SH-SY5Y (cell line): ENCODE measurements around the gene KLF13.

ENCODE experiments used
- GATA2 ChIP-seq: IDR thresholded peaks from 2 replicates; pipeline ENCODE4 v1.6.1; 2011; ENCODE audit warnings: mild to moderate bottlenecking, low read depth, low read length
- GATA3 ChIP-seq: IDR thresholded peaks from 2 replicates; pipeline ENCODE4 v1.6.1; 2011; ENCODE audit warnings: low read depth, mild to moderate bottlenecking, low read length, moderate library complexity

GRCh38 chr15:31335989-31336592 is 9.5 kb downstream of the KLF13 start:
- TF ChIP-seq GATA2 (no peak), GATA3 (no peak)
